Sciatic nerve (tissue), 2 donors: ENCODE data around the gene BCAS3. TPM values are rescaled to one million over a fixed set of nuclear protein-coding genes. Genes with fewer than 3 reads are reported as not detected.
"Not testable (repeated sequence)": the region's sequence is repeated elsewhere in the genome, so short reads cannot be mapped to it uniquely, and the experiment has no call there.

ENCODE experiments used
- ATAC-seq: fragments of 200-7000 bp; cut with Tn5 transposase; one replicate; pipeline ENCODE4 v1.9.1; 2020; ENCODE audit warnings: mild to moderate bottlenecking, moderate library complexity
- DNase-seq: peaks from one replicate; pipeline ENCODE4 v3.0.0-alpha.2; 2020; ENCODE audit warnings: low spot score
- intact Hi-C: fragments of 100-400 bp; cut with DNase I; formaldehyde crosslinking; loops from one replicate; pipeline ENCODE4 v1.14.2; 2022
- total RNA-seq: library from RNA; stranded (reverse); fragmentation: NEBNext Ultra II Directional; extraction: Animal tissue kit (Norgen Biotek cat#: 25700); gene quantifications from one replicate; pipeline ENCODE4 v1.2.1, GENCODE V29; 2021
- donor health status: DM: no; HTN: no; CAD: no.
- donor health status: DM: no; HTN: no; CAD: no.

BCAS3 gene
- total RNA-seq, 1 donor from 2014 or later, result 42.5 TPM

GRCh38 chr17:60730273-60730672 lies 52.6 kb downstream of the BCAS3 start:
- DNase-seq, result no peak
- intact Hi-C loops, result no loop called here
- no peak for ATAC-seq

- intact Hi-C loops, result no loop called here
- no peak for ATAC-seq
- no peak for DNase-seq
Measured at GRCh38 chr17:60738287-60738686, 60.6 kb downstream of the BCAS3 start.

DNA sequence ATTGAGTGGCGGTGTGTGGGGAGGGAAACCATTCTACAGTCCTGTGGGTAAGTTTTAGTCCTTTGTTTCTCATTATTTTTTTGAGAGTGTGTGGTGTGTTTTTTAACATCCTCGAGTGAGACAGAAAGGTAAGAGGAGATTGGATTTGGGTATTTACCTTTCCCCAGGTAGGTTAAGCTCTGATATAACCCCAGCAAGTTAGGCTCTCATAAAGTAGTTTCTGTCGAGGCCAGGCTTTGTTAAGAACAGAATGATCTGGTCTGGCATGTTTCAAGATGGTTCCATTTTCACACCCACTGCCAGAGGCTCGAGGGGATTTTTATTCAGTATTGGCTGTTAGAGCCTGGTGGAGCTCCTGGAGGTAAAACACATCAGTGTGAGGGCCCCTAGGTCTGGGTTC lies 62.9 kb downstream of the BCAS3 start:
- intact Hi-C loops, result loop anchor here (10.0 kb wide), 1 partner anchor 664 kb away; no protein-coding TSS in a partner anchor
- ATAC-seq, result no peak
- no peak for DNase-seq

GRCh38 chr17:60741031-60741430 lies 63.4 kb downstream of the BCAS3 start:
- ATAC-seq (no peak), DNase-seq (no peak)
- intact Hi-C loops, result loop anchor here (10.0 kb wide), 1 partner anchor 664 kb away; no protein-coding TSS in a partner anchor

DNA sequence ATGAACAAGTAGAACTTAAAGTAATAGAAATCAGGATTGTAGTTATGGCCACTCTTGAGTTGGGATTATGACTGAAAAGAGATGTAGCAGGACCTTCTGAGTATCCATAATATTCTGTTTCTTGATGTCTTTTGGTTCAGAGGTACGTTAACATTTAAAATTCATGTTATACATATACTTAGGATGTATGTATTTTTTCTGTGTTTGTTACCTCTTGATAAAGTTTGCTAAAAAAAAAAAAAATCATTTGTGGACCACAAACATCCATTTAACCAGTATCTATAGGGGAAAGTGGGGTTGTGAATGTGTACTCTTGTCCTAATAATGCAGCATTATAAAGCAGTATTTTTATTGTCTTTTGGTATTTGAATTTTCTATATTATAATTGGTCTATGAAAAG lies 65.6 kb downstream of the BCAS3 start:
- no peak for ATAC-seq

DNA sequence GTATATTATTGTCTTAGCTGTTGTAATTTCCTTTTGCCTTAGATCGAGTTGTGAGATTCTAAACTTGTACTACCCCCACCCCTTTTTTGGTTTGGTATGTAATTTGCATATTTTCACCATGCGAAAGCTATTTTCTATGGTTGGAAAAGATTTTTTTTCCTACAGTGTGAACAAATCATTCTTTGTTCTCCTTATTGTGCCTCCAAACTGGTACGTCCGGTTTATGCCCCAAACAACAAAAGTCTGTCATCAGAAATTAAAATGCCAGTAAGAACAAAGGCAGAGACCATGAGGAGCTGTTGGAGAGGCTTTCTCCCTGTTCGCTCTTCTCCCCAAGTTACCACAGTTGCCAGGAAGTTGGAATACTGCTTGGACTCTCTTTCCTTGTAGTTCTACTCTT lies 66.1 kb downstream of the BCAS3 start:
- DNase-seq (no peak), ATAC-seq (no peak)
- intact Hi-C loops, result loop anchor here (10.0 kb wide), 1 partner anchor 661 kb away; no protein-coding TSS in a partner anchor

More for the DNA sequence above, 65.6 kb downstream of the BCAS3 start:
- intact Hi-C loops, result loop anchor here (10.0 kb wide), 1 partner anchor 662 kb away; no protein-coding TSS in a partner anchor
- no peak for DNase-seq

DNA sequence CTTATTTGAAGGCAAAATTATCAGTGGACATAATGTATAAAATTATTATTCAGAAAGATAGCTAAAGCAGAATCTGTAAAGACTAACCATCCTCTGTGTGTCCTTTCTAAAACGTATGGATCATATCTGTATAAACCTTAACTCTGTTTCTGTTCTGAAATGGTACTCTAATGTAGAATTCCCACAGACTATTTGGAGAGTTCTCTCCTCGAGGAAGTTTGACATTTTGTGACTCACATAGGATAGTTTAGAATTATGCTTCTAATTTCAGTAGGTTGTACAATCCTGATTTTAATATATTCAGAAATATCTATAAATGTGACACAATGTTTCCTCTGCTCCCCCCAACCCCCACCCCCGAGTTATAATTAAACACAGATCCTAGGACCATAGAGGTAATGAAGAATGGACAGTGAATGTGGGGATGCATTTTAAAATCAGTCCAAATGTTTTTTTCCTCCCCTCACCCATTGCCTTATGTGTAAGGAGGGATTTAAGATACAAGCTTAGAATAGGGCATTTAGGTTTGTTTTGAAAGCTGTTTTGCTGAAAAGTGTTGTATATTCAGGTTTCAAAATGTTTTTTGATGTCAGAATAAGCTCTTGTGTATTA lies 66.8 kb downstream of the BCAS3 start:
- intact Hi-C loops, result loop anchor here (10.0 kb wide), 1 partner anchor 660 kb away; no protein-coding TSS in a partner anchor
- no peak for ATAC-seq
- no peak for DNase-seq

DNA sequence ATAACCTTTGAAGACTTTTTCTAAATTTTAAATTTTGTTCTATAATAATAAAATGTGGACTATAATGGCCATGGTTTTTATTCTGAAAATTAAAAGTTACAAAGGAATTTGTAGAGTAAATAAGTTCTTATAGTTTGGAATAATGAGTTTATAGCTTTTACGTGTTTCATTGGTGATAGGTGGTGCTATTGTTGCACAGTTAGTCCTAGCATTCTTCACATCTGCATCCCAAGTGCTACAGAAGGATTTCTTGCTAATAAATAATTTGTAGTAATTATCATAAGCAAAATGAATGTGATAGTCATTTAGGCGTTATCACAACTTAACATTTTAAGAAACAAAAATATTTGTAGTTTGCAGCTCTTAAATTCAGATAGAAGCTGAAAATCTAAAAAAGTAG lies 67.9 kb downstream of the BCAS3 start:
- ATAC-seq (no peak), DNase-seq (no peak)
- intact Hi-C loops, result loop anchor here (10.0 kb wide), 1 partner anchor 659 kb away; no protein-coding TSS in a partner anchor

- no peak for ATAC-seq
- no peak for DNase-seq
- intact Hi-C loops, result loop anchor here (10.0 kb wide), 1 partner anchor 658 kb away; no protein-coding TSS in a partner anchor
Measured at GRCh38 chr17:60747069-60747808, 69.6 kb downstream of the BCAS3 start.

DNA sequence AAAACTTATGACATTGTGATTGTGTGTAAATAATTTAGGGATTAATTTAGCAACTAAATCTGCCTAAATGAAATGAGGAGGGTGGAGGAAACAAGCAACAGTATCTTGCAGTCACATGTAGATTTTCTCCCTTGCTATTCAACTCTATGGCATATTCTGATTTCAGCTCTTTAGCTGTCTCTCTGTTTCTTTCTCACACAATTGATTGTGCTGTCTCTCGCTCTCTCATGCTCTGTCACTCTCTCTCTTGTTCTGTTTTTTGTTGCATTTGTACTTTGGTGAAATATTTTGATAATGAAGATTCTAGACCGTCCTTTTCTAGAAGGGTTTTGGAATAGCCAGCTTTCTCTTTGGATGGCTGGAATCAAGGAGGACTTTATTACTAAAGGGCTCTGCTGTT lies 70.6 kb downstream of the BCAS3 start:
- DNase-seq (no peak), ATAC-seq (no peak)
- intact Hi-C loops, result loop anchor here (10.0 kb wide), 1 partner anchor 657 kb away; no protein-coding TSS in a partner anchor

DNA sequence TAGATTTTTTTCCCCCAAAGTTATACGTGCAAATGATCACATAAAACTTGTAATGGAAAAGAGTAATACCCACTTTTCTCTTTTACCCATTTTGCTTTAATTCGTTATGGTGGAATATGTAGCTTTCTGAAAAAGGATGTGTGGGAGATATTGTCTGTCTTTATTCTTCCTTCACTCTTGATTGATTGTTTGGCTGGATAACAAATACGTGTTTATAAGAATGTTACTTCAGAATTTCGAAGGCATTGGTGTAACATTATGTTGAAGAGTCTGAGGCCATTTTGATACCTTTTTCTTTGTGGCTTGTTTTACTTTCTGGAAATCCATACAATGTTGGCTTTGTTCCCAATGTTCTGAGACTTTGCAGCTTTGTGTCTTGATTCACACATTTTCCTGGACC lies 71.4 kb downstream of the BCAS3 start:
- intact Hi-C loops, result loop anchor here (10.0 kb wide), 1 partner anchor 656 kb away; no protein-coding TSS in a partner anchor
- no peak for DNase-seq
- no peak for ATAC-seq

DNA sequence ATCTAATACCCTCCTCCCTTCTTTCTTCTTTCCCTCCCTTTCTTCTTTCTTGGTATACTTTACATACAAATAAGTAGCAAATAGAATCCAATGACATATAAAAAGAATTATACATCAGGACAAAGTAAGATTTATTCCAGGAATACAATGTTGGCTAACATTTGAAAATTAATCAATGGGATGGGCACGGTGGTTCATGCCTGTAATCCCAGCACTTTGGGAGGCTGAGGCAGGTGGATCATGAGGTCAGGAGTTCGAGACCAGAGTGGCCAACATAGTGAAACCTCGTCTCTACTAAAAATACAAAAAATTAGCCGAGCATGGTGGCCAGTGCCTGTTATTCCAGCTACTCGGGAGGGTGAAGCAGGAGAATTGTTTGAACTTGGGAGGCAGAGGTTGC lies 72.1 kb downstream of the BCAS3 start:
- ATAC-seq, result no peak
- intact Hi-C loops, result loop anchor here (10.0 kb wide), 1 partner anchor 655 kb away; no protein-coding TSS in a partner anchor

DNA sequence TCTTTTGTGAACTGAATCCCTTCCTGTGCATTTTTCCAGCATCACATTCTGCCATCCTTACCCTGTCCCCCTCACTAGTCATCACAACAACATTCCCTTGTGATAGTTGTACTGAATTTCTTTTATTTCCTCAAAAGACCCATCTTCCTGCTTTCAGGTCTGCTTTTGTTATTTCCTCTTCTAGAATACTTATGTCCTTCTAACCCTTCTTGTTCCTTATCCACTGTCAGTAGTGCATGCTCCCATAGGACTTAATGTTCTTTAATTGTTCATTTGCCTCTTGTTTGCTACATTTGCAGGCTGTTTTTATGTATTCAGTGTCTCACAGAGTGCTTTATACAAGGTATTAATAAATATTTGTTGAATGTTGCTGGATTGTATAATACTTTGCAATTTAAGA lies 73.0 kb downstream of the BCAS3 start:
- DNase-seq, result no peak
- intact Hi-C loops, result no loop called here
- ATAC-seq, result no peak

More for the DNA sequence above, 72.1 kb downstream of the BCAS3 start:
- no peak for DNase-seq

DNA sequence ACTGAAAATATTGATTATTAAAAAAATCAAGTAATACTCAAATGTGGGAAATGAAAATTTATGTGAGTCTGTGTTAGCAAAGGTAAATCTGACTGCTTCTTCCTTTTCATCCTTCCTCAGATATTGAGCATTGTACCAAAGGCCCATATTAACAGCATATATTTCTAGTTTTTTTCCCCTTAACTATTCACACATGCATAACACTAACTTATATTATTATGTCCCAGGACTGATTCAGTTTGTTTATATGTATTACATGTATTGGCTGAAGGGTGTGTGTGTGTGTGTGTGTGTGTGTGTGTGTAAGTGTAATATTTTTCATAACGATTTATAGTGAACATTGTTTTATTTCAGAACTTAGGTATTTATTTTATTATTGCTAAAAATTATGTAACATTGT lies 74.2 kb downstream of the BCAS3 start:
- ATAC-seq, result no peak
- intact Hi-C loops, result no loop called here
- DNase-seq, result no peak

DNA sequence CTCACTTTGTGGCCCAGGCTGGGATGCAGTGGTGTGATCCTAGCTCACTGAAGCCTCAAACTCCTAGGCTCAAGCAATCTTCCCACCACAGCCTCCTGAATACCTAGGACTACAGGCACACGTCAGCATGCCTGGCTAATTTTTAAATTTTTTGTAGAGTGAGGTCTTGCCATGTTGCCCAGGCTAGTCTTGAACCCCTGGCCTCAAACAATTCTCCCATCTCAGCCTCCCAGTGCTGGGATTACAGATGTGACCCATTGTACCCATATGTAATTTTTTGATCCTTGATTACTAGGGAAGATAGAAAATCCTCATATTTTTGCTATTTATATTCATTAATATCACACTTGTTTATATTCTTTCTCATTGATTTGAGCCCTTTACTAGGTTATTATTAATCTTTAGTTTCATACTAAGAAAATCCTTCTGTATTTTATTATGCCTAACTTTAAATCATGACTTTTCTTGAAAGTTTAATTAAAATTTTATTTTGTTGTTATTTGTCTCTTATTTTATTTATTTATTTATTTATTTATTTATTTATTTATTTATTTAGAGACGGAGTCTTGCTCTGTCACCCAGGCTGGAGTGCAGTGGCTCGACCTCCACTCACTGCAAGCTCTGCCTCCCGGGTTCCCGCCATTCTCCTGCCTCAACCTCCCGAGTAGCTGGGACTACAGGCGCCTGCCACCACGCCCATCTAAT lies 75.4 kb downstream of the BCAS3 start:
- ATAC-seq (no peak), DNase-seq (no peak)
- intact Hi-C loops, result no loop called here

GRCh38 chr17:60754057-60754604 lies 76.5 kb downstream of the BCAS3 start:
- intact Hi-C loops, result no loop called here
- ATAC-seq, result no peak
- DNase-seq, result no peak

DNA sequence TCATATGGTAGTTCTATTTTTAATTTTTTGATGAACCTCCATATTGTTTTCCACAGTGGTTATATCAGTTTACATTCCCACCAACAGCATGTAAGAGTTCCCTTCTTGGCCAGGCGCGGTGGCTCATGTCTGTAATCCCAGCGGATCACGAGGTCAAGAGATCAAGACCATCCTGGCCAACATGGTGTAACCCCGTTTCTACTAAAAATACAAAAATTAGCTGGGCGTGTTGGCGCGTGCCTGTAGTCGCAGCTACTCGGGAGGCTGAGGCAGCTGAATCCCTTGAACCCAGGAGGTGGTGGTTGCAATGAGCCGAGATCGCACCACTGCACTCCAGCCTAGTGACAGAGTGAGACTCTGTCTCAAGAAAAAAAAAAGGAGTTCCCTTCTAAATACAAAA lies 79.1 kb downstream of the BCAS3 start:
- DNase-seq, ATAC-seq, intact Hi-C loops: not testable (repeated sequence)

DNA sequence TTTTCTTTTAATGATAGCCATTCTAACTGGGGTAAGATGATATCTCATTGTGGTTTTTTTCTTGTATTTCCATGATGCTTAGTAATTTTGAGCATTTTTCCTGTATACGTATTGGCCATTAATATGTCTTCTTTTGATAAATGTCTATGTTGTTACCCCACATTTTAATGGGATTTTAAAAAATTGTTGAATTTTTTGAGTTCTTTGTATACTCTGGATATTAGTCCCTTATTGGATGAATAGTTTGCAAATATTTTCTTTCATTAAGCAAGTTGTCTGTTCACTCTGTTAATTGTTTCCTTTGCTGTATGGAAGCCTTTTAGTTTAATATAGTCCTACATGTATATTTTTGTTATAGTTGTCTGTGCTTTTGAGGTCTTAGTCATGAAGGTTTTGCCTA lies 79.8 kb downstream of the BCAS3 start:
- intact Hi-C loops, result no loop called here
- ATAC-seq, result no peak
- DNase-seq, result no peak

DNA sequence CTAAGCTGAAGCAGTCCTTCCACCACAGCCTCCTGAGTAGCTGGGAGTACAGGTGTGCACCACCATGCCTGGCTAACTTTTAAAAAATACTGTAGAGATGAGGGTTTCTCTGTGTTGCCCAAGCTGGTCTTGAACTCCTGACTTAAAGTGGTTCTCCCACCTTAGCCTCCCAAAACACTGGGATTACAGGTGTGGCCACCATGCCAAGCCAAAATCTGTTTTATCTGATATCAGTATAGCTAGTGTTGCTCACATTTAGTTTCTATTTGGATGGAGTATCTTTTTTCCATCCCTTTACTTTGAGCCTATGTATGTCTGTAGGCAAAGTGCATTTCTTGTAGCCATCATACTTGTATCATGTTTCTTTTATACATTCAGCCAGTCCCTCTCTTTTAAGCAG lies 82.1 kb downstream of the BCAS3 start:
- DNase-seq, result no peak
- intact Hi-C loops, result no loop called here
- no peak for ATAC-seq
